HL-60 (cell line): ENCODE results near the gene MREG.

Experiments
- DNase-seq, 2 experiments: peaks; one replicate each; pipeline ENCODE4 v3.0.0-alpha.2; 2010 to 2020; ENCODE audit warnings: low read depth in 1 of 2, low spot score in 1 of 2
- H3K27ac ChIP-seq: fragments of 250-450 bp; sonication (Bioruptor Pico); replicated peaks from 2 replicates; pipeline ENCODE4 v1.5.1; 2020; ENCODE audit warnings: mild to moderate bottlenecking, moderate library complexity
- H3K27me3 ChIP-seq: fragments of 250-450 bp; sonication (Bioruptor Pico); 2 replicates; pipeline ENCODE4 v1.5.1; 2021; ENCODE audit warnings: mild to moderate bottlenecking, moderate library complexity; ENCODE audit not compliant: insufficient read depth, poor library complexity, severe bottlenecking
- H3K4me3 ChIP-seq: replicated peaks from 2 replicates; pipeline ENCODE4 v1.5.1; 2011; ENCODE audit warnings: mild to moderate bottlenecking, control low read depth, low read length; ENCODE audit not compliant: insufficient read depth
- CTCF ChIP-seq: IDR thresholded peaks from one replicate; pipeline ENCODE4 v1.5.1; 2011; ENCODE audit warnings: low read length, control low read depth, inconsistent platforms; ENCODE audit not compliant: insufficient read depth
- GABPA ChIP-seq: IDR thresholded peaks from 2 replicates; pipeline ENCODE4 v1.6.1; 2012; ENCODE audit warnings: low read depth
- POLR2AphosphoS5 ChIP-seq: IDR thresholded peaks from 2 replicates; pipeline ENCODE4 v1.6.1; 2012; ENCODE audit warnings: low read depth
- REST ChIP-seq: IDR thresholded peaks from 2 replicates; pipeline ENCODE4 v1.6.1; 2012; ENCODE audit warnings: low read depth; ENCODE audit not compliant: insufficient replicate concordance
- SPI1 ChIP-seq: IDR thresholded peaks from 2 replicates; pipeline ENCODE4 v1.6.1; 2012; ENCODE audit warnings: low read depth, mild to moderate bottlenecking, borderline replicate concordance

The MREG gene

GRCh38 chr2:216014986-216015385, 1.6 kb upstream of the MREG start:
- Histone ChIP-seq H3K4me3 (no peak overlapping the region), H3K27me3 (peaks cover 21% of the 10 kb centered on the region), H3K27ac (no peak overlapping the region)
- DNase-seq = no peak
- TF ChIP-seq SPI1 (no peak), REST (no peak), GABPA (no peak), POLR2AphosphoS5 (no peak), CTCF (no peak)

GRCh38 chr2:216014006-216014405, 655 bp upstream of the MREG start:
- Histone ChIP-seq H3K27me3 (peaks cover 21% of the 10 kb centered on the region), H3K27ac (no peak overlapping the region), H3K4me3 (no peak overlapping the region)
- DNase-seq = no peak
- no peak for TF ChIP-seq SPI1
- TF ChIP-seq CTCF = no peak
- no peak for TF ChIP-seq REST
- TF ChIP-seq POLR2AphosphoS5 = no peak
- no peak for TF ChIP-seq GABPA

- DNase-seq = no peak
- peaks cover 21% of the 10 kb centered on the region for H3K27me3 ChIP-seq
- peak overlapping the region; percentile 49 for H3K4me3 ChIP-seq
- H3K27ac ChIP-seq = no peak overlapping the region
- TF ChIP-seq CTCF (no peak), SPI1 (no peak), REST (no peak), GABPA (no peak), POLR2AphosphoS5 (no peak)
Measured at GRCh38 chr2:216012830-216013079, 596 bp downstream of the MREG start.
